Keratinocyte (primary cell): Measurements from ENCODE around the gene RALGAPA2.

Experiments
- EZH2 ChIP-seq: IDR thresholded peaks from one replicate; pipeline ENCODE4 v1.6.1; 2012; ENCODE audit warnings: inconsistent platforms, mild to moderate bottlenecking, low read length, moderate library complexity
- TF ChIP-seq, protein P1 (sequence below), 3 experiments: IDR thresholded peaks in 1 of 3; conservative IDR thresholded peaks in 1 of 3; optimal IDR thresholded peaks in 1 of 3; 2 replicates in 2 of 3; 3 replicates in 1 of 3; pipeline versions ENCODE3 to v1.5.1; 2011; ENCODE audit warnings: low read length in 3 of 3, mild to moderate bottlenecking in 3 of 3, moderate library complexity in 2 of 3, control low read depth in 1 of 3, inconsistent platforms in 1 of 3; ENCODE audit not compliant: insufficient read depth in 2 of 3; ENCODE audit errors: extremely low read depth in 1 of 3

DNA sequence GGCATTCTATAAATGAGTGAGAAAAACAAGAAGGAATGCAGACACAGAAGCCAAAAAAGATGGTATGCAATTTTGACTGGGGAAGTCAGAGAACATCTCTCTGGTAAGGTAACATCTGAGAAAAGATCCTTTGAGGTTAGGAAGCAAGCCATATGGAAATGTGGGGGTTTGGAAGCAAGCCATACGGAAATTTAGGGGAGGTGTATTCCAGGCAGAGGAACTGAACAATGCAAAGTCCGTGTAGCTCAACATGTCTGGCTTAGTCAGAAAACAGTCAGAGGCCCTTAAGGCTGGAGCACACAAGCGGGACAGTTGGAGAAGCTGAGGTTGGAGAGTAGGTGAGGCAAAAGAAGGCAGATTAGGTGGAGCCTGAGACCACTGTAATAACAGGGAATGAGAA lies 35.3 kb downstream of the RALGAPA2 start:
- TF ChIP-seq, protein P1, sequence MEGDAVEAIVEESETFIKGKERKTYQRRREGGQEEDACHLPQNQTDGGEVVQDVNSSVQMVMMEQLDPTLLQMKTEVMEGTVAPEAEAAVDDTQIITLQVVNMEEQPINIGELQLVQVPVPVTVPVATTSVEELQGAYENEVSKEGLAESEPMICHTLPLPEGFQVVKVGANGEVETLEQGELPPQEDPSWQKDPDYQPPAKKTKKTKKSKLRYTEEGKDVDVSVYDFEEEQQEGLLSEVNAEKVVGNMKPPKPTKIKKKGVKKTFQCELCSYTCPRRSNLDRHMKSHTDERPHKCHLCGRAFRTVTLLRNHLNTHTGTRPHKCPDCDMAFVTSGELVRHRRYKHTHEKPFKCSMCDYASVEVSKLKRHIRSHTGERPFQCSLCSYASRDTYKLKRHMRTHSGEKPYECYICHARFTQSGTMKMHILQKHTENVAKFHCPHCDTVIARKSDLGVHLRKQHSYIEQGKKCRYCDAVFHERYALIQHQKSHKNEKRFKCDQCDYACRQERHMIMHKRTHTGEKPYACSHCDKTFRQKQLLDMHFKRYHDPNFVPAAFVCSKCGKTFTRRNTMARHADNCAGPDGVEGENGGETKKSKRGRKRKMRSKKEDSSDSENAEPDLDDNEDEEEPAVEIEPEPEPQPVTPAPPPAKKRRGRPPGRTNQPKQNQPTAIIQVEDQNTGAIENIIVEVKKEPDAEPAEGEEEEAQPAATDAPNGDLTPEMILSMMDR (optimal IDR thresholded peaks at IDR 0.05 in 1 of 3, IDR thresholded peaks at IDR 0.05 in 1 of 3, conservative IDR thresholded peaks at IDR 0.05 in 1 of 3; ENCODE audit: extremely low read depth in 1 of 3, insufficient read depth in 2 of 3, low read length in 3 of 3) = no peak
- TF ChIP-seq EZH2 = no peak
